NB4 (cell line): ENCODE results near the gene TLCD3B.

Experiments
- MYC ChIP-seq: IDR thresholded peaks from 2 replicates; pipeline ENCODE4 v1.6.1; 2011; ENCODE audit warnings: low read depth, low read length
- POLR2A ChIP-seq: IDR thresholded peaks from 2 replicates; pipeline ENCODE4 v1.6.1; 2011; ENCODE audit warnings: mild to moderate bottlenecking; ENCODE audit not compliant: insufficient read length; ENCODE audit errors: extremely low read depth
- TF ChIP-seq, protein P1 (sequence below): IDR thresholded peaks from one replicate; pipeline ENCODE4 v1.5.1; 2012; ENCODE audit warnings: low read depth, low read length
- TF ChIP-seq, protein P2 (sequence below): IDR thresholded peaks from 2 replicates; pipeline ENCODE4 v1.6.1; 2011; ENCODE audit warnings: low read depth, low read length

DNA sequence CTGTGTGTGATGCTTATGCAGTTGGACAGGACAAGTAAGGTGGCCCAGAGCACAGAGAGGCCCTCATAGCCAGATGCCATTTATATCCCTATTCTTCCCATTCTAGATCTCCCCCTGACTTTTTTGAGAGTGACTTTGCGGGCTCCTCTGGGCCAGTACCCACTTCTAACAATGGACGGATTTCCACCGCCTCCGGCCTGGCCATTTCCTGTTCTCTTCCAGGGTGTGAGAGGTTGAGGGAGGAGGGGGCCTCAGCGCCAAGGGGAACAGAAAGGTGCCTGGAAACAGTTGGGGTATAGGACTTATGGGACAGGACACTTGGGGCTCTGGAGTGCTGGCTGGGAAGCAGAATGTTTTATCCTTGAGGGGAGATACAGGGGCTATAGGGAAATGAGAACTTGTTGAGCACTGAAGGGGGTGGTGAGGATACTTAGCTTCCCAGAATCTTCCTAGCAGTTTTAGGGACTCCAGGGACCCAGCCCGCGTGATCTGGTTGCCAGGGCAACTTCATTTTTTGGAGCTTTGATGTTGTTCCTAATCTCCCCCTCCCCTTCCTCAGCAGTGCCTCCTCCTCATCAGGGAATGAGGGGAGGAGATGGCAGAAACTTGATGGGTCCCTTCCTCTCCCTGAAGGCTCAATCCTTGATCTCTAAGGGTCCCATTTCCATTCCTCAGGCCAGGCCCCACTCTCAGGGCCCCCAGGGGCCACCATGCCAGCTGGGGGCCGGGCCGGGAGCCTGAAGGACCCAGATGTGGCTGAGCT lies 53.8 kb downstream of the TLCD3B start:
- TF ChIP-seq, protein P1, sequence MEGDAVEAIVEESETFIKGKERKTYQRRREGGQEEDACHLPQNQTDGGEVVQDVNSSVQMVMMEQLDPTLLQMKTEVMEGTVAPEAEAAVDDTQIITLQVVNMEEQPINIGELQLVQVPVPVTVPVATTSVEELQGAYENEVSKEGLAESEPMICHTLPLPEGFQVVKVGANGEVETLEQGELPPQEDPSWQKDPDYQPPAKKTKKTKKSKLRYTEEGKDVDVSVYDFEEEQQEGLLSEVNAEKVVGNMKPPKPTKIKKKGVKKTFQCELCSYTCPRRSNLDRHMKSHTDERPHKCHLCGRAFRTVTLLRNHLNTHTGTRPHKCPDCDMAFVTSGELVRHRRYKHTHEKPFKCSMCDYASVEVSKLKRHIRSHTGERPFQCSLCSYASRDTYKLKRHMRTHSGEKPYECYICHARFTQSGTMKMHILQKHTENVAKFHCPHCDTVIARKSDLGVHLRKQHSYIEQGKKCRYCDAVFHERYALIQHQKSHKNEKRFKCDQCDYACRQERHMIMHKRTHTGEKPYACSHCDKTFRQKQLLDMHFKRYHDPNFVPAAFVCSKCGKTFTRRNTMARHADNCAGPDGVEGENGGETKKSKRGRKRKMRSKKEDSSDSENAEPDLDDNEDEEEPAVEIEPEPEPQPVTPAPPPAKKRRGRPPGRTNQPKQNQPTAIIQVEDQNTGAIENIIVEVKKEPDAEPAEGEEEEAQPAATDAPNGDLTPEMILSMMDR: no peak
- TF ChIP-seq POLR2A (no peak), MYC (no peak)
- TF ChIP-seq, protein P2, sequence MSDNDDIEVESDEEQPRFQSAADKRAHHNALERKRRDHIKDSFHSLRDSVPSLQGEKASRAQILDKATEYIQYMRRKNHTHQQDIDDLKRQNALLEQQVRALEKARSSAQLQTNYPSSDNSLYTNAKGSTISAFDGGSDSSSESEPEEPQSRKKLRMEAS: no peak
